ENCODE measurements around the gene GNL2.

- no peak for TF ChIP-seq CTCF (IDR thresholded peaks at IDR 0.05; ENCODE audit: low read depth, low read length, poor library complexity, severe bottlenecking)
- TF ChIP-seq EZH2phosphoT487 (IDR thresholded peaks at IDR 0.05; ENCODE audit: borderline replicate concordance, low read length), result no peak
Observed at GRCh38 chr1:37633938-37634243, 38.2 kb upstream of the GNL2 start.

Data from DOHH2 (cell line).